A673 (cell line): Measurements from ENCODE around the gene KLHL4. TPM values are rescaled to one million over a fixed set of nuclear protein-coding genes. Genes with fewer than 3 reads are reported as not detected.

Experiments
- BruUV-seq: library from RNA; stranded (reverse); fragments of 400-500 nt; replicated peaks from 2 replicates; lab custom pipeline; 2021; lab: Mats Ljungman, UMichigan
- CTCF ChIA-PET: fragments of 300-600 bp; sonication (Branson Sonifier 250); formaldehyde crosslinking; loops from one replicate; lab custom pipeline; 2022; ENCODE audit warnings: antibody characterized with exemption; lab: Charles Lee
- POLR2A ChIA-PET: fragments of 300-600 bp; sonication (Branson Sonifier 250); formaldehyde crosslinking; loops from one replicate; lab custom pipeline; 2022; ENCODE audit warnings: antibody characterized with exemption; ENCODE audit not compliant: low non-redundant PET; lab: Charles Lee
- DNase-seq: peaks from one replicate; pipeline ENCODE4 v3.0.0-alpha.2; 2015; ENCODE audit warnings: low spot score
- H3K27ac ChIP-seq: fragments of 200-600 bp; sonication (generic); 2 replicates; pipeline ENCODE4 v1.5.1; 2016; ENCODE audit warnings: mixed run types, low read depth, mild to moderate bottlenecking, mixed read lengths, antibody characterized with exemption, low read length; ENCODE audit not compliant: poor library complexity, severe bottlenecking
- H3K27me3 ChIP-seq: fragments of 200-600 bp; sonication (generic); replicated peaks from 2 replicates; pipeline ENCODE4 v1.6.1; 2017; ENCODE audit warnings: mixed run types, low read depth, mild to moderate bottlenecking, mixed read lengths, antibody characterized with exemption, low read length; ENCODE audit not compliant: insufficient read depth, poor library complexity
- H3K36me3 ChIP-seq: fragments of 200-600 bp; sonication (generic); 2 replicates; pipeline ENCODE4 v1.6.1; 2016; ENCODE audit warnings: mixed run types, mild to moderate bottlenecking, mixed read lengths, antibody characterized with exemption, low read length; ENCODE audit not compliant: insufficient read depth, poor library complexity, severe bottlenecking
- H3K4me1 ChIP-seq: fragments of 200-600 bp; sonication (generic); 2 replicates; pipeline ENCODE4 v1.6.1; 2017; ENCODE audit warnings: mixed run types, mild to moderate bottlenecking, mixed read lengths, antibody characterized with exemption, low read length; ENCODE audit not compliant: insufficient read depth, poor library complexity, severe bottlenecking
- H3K4me3 ChIP-seq: fragments of 200-600 bp; sonication (generic); 2 replicates; pipeline ENCODE4 v1.5.1; 2016; ENCODE audit warnings: low read depth, mixed run types, mild to moderate bottlenecking, mixed read lengths, low read length; ENCODE audit not compliant: poor library complexity, severe bottlenecking
- H3K9me3 ChIP-seq: fragments of 200-600 bp; sonication (generic); 2 replicates; pipeline ENCODE4 v1.6.1; 2016; ENCODE audit warnings: mixed run types, low read depth, mild to moderate bottlenecking, mixed read lengths, antibody characterized with exemption, low read length; ENCODE audit not compliant: poor library complexity, severe bottlenecking
- EZH2 ChIP-seq: fragments of 200-600 bp; sonication (generic); IDR thresholded peaks from 2 replicates; pipeline ENCODE4 v1.6.1; 2017; ENCODE audit warnings: borderline replicate concordance, low read depth, mild to moderate bottlenecking, mixed read lengths, antibody characterized with exemption, low read length; ENCODE audit not compliant: poor library complexity, severe bottlenecking
- intact Hi-C: fragments of 100-400 bp; cut with micrococcal nuclease; formaldehyde crosslinking; loops from one replicate; pipeline ENCODE4 v1.10.0; 2022; ENCODE audit not compliant: unreplicated experiment
- total RNA-seq: library from RNA; stranded (reverse); gene quantifications from 2 replicates; pipeline ENCODE4 v1.2.3, GENCODE V29; 2021
- TF ChIP-seq, protein P1 (sequence below): fragments of 300-800, 200-600 bp; sonication (generic); conservative IDR thresholded peaks from 2 replicates; pipeline ENCODE4 v1.5.1; 2017; ENCODE audit warnings: low read depth, mild to moderate bottlenecking, antibody characterized with exemption, low read length, moderate library complexity, mixed read lengths

Gene KLHL4
- total RNA-seq, 1 experiment from 2014 or later: 0.34 TPM

DNA sequence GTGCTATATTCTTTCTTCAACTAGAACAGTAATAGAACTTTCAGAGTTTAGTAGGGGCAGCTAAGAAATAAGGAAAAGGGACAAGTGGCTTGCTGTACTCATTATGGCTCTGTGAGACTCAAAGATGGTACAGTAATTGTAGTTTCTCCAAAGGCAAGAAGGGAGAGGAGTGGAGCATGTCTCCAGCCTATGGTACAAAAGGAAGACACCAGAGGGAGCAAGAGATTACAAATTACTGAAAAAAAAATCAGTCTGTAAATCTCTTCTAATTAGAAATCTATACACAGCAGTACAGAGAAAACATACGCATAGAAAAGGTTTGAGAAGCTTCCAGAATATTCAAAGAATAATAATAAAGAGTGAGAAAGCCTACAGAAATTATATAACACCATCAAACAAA lies 61.4 kb downstream of the KLHL4 start:
- CTCF ChIA-PET: no interaction called here
- no TSS peak for BruUV-seq

DNA sequence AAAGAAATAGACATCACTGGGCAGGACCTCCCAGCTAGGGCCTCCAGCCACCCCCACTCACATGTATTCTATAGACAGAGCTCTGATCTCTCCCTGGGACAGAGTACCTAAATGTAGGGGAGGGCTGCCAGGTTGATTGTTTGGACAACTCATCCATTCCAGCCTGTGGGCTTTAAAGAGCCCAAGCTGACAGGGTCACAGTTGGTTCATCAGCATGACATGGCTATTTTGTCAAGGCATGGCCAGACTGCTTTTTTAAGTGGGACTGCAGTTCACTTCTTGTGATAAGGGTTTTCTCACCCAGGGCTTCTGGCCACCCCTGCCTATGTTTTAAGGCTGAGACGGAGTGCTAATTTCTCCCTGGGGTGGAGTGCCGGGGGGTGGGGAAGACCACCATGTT lies 63.3 kb downstream of the KLHL4 start:
- intact Hi-C loops: no loop called here
- POLR2A ChIA-PET: no interaction called here
- peaks cover 12% of the 10 kb centered on the region for H3K9me3 ChIP-seq
- no peaks in the 10 kb centered on the region for H3K27me3 ChIP-seq
- BruUV-seq: no TSS peak
- no peaks in the 10 kb centered on the region for H3K36me3 ChIP-seq
- H3K4me3 ChIP-seq: no peak overlapping the region
- TF ChIP-seq, protein P1, sequence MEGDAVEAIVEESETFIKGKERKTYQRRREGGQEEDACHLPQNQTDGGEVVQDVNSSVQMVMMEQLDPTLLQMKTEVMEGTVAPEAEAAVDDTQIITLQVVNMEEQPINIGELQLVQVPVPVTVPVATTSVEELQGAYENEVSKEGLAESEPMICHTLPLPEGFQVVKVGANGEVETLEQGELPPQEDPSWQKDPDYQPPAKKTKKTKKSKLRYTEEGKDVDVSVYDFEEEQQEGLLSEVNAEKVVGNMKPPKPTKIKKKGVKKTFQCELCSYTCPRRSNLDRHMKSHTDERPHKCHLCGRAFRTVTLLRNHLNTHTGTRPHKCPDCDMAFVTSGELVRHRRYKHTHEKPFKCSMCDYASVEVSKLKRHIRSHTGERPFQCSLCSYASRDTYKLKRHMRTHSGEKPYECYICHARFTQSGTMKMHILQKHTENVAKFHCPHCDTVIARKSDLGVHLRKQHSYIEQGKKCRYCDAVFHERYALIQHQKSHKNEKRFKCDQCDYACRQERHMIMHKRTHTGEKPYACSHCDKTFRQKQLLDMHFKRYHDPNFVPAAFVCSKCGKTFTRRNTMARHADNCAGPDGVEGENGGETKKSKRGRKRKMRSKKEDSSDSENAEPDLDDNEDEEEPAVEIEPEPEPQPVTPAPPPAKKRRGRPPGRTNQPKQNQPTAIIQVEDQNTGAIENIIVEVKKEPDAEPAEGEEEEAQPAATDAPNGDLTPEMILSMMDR: no peak
- no peak for TF ChIP-seq EZH2
- no peaks in the 10 kb centered on the region for H3K4me1 ChIP-seq
- CTCF ChIA-PET: no interaction called here
- no peak overlapping the region for H3K27ac ChIP-seq
- no peak for DNase-seq

More for the DNA sequence above, 61.4 kb downstream of the KLHL4 start:
- TF ChIP-seq, protein P1: no peak
- TF ChIP-seq EZH2: no peak
- no peak for DNase-seq
- intact Hi-C loops: no loop called here
- H3K4me3 ChIP-seq: no peak overlapping the region
- H3K4me1 ChIP-seq: no peaks in the 10 kb centered on the region
- peaks cover 5% of the 10 kb centered on the region for H3K9me3 ChIP-seq
- no peak overlapping the region for H3K27ac ChIP-seq
- H3K27me3 ChIP-seq: no peaks in the 10 kb centered on the region
- no peaks in the 10 kb centered on the region for H3K36me3 ChIP-seq
- POLR2A ChIA-PET: no interaction called here

DNA sequence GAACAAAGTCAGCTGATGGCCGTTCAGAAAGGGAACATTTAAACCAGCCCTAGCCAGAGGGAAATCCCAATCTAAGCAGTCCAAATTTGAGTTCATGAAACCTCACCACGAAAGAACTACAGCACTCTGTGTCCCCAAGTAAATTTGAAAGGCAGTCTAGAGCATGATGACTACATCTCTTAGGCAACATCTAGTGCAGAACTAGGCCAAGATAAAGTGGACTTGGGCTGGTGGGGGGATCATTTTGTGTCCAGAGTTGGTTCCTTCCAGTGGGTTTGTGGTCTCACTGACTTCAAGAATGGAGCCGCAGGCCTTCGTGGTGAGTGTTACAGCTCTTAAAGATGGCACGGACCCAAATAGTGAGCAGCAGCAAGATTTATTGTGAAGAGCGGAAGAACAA lies 64.9 kb downstream of the KLHL4 start:
- POLR2A ChIA-PET: no interaction called here
- DNase-seq: no peak
- Histone ChIP-seq H3K27ac (no peak overlapping the region), H3K9me3 (peaks cover 12% of the 10 kb centered on the region), H3K4me3 (no peak overlapping the region), H3K4me1 (no peaks in the 10 kb centered on the region), H3K36me3 (no peaks in the 10 kb centered on the region), H3K27me3 (no peaks in the 10 kb centered on the region)
- TF ChIP-seq, protein P1: no peak
- TF ChIP-seq EZH2: no peak
- BruUV-seq: no TSS peak
- CTCF ChIA-PET: no interaction called here
- intact Hi-C loops: no loop called here
